Loucy (cell line): ENCODE measurements around the gene GATA5.

Experiments used
- H2AFZ ChIP-seq: fragments of 200-600 bp; sonication (generic); 2 replicates; pipeline ENCODE4 v1.6.0; 2016; ENCODE audit warnings: antibody characterized with exemption, mild to moderate bottlenecking, low read length, moderate library complexity
- H3F3A ChIP-seq: fragments of 200-600 bp; 2 replicates; pipeline ENCODE4 v1.6.0; 2016; ENCODE audit warnings: antibody characterized with exemption, low read depth, mild to moderate bottlenecking
- H3K27me3 ChIP-seq: fragments of 200-600 bp; sonication (generic); 2 replicates; pipeline ENCODE4 v1.6.1; 2014; ENCODE audit warnings: low read length, mild to moderate bottlenecking; ENCODE audit not compliant: insufficient read depth, poor library complexity, severe bottlenecking
- H3K36me3 ChIP-seq: fragments of 200-600 bp; sonication (generic); 2 replicates; pipeline ENCODE4 v1.6.1; 2016; ENCODE audit warnings: low read length; ENCODE audit not compliant: insufficient read depth
- H3K4me1 ChIP-seq: fragments of 200-600 bp; sonication (generic); 2 replicates; pipeline ENCODE4 v1.5.1; 2014; ENCODE audit warnings: low read length, mild to moderate bottlenecking; ENCODE audit not compliant: insufficient read depth, poor library complexity, severe bottlenecking
- H3K4me2 ChIP-seq: fragments of 200-600 bp; sonication (generic); 2 replicates; pipeline ENCODE4 v1.6.0; 2014; ENCODE audit warnings: antibody characterized with exemption, low read length, low read depth, mild to moderate bottlenecking; ENCODE audit not compliant: poor library complexity, severe bottlenecking
- H3K4me3 ChIP-seq: fragments of 200-600 bp; sonication (generic); 2 replicates; pipeline ENCODE4 v1.5.1; 2014; ENCODE audit warnings: low read length, mild to moderate bottlenecking, mixed read lengths; ENCODE audit not compliant: poor library complexity, severe bottlenecking
- H3K79me2 ChIP-seq: fragments of 200-600 bp; sonication (generic); 2 replicates; pipeline ENCODE4 v1.6.1; 2014; ENCODE audit warnings: low read length; ENCODE audit not compliant: insufficient read depth
- H3K9ac ChIP-seq: fragments of 200-600 bp; sonication (generic); 2 replicates; pipeline ENCODE4 v1.6.0; 2014; ENCODE audit warnings: mild to moderate bottlenecking, low read depth, low read length, moderate library complexity; ENCODE audit not compliant: poor library complexity, severe bottlenecking
- H3K9me2 ChIP-seq: fragments of 200-600 bp; sonication (generic); replicated peaks from 2 replicates; pipeline ENCODE4 v1.6.1; 2016; ENCODE audit warnings: low read depth, low read length, mixed read lengths
- H3K9me3 ChIP-seq: fragments of 200-600 bp; sonication (generic); 2 replicates; pipeline ENCODE4 v1.6.1; 2014; ENCODE audit warnings: mild to moderate bottlenecking, antibody characterized with exemption, low read length, low read depth; ENCODE audit not compliant: insufficient read depth
- H4K20me1 ChIP-seq: fragments of 200-600 bp; sonication (generic); 2 replicates; pipeline ENCODE4 v1.6.0; 2014; ENCODE audit warnings: antibody characterized with exemption, low read length, mild to moderate bottlenecking; ENCODE audit not compliant: insufficient read depth, poor library complexity, severe bottlenecking
- EZH2phosphoT487 ChIP-seq: fragments of 200-600 bp; IDR thresholded peaks from 2 replicates; pipeline ENCODE4 v1.6.1; 2018; ENCODE audit warnings: antibody characterized with exemption, mild to moderate bottlenecking, moderate library complexity, borderline replicate concordance
- TF ChIP-seq, protein P1 (sequence below): fragments of 200-600 bp; sonication (generic); conservative IDR thresholded peaks from 2 replicates; pipeline ENCODE4 v1.5.1; 2014; ENCODE audit warnings: mild to moderate bottlenecking, antibody characterized with exemption, low read length

Gene GATA5

GRCh38 chr20:62508641-62509051 lies 32.9 kb upstream of the GATA5 start:
- Histone ChIP-seq H4K20me1 (no peaks in the 10 kb centered on the region), H2AFZ (no peak overlapping the region), H3K9ac (no peak overlapping the region), H3K4me2 (no peak overlapping the region), H3K79me2 (no peaks in the 10 kb centered on the region), H3K9me3 (no peaks in the 10 kb centered on the region), H3F3A (no peaks in the 10 kb centered on the region), H3K4me3 (no peak overlapping the region), H3K9me2 (no peaks in the 10 kb centered on the region), H3K27me3 (no peaks in the 10 kb centered on the region), H3K4me1 (peaks cover 10% of the 10 kb centered on the region), H3K36me3 (no peaks in the 10 kb centered on the region)
- TF ChIP-seq, protein P1, sequence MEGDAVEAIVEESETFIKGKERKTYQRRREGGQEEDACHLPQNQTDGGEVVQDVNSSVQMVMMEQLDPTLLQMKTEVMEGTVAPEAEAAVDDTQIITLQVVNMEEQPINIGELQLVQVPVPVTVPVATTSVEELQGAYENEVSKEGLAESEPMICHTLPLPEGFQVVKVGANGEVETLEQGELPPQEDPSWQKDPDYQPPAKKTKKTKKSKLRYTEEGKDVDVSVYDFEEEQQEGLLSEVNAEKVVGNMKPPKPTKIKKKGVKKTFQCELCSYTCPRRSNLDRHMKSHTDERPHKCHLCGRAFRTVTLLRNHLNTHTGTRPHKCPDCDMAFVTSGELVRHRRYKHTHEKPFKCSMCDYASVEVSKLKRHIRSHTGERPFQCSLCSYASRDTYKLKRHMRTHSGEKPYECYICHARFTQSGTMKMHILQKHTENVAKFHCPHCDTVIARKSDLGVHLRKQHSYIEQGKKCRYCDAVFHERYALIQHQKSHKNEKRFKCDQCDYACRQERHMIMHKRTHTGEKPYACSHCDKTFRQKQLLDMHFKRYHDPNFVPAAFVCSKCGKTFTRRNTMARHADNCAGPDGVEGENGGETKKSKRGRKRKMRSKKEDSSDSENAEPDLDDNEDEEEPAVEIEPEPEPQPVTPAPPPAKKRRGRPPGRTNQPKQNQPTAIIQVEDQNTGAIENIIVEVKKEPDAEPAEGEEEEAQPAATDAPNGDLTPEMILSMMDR: no peak
- no peak for TF ChIP-seq EZH2phosphoT487

- no peaks in the 10 kb centered on the region for H4K20me1 ChIP-seq
- H3K9me2 ChIP-seq: no peaks in the 10 kb centered on the region
- H3K36me3 ChIP-seq: no peaks in the 10 kb centered on the region
- peaks cover 9% of the 10 kb centered on the region for H3K4me1 ChIP-seq
- no peak overlapping the region for H3K9ac ChIP-seq
- TF ChIP-seq, protein P1: no peak
- TF ChIP-seq EZH2phosphoT487: no peak
- no peaks in the 10 kb centered on the region for H3K27me3 ChIP-seq
- H3K4me3 ChIP-seq: no peak overlapping the region
- H3F3A ChIP-seq: no peaks in the 10 kb centered on the region
- H3K4me2 ChIP-seq: no peak overlapping the region
- no peak overlapping the region for H2AFZ ChIP-seq
- H3K79me2 ChIP-seq: no peaks in the 10 kb centered on the region
- no peaks in the 10 kb centered on the region for H3K9me3 ChIP-seq
These were observed 32.3 kb upstream of the GATA5 start for GRCh38 chr20:62507991-62508640.

DNA sequence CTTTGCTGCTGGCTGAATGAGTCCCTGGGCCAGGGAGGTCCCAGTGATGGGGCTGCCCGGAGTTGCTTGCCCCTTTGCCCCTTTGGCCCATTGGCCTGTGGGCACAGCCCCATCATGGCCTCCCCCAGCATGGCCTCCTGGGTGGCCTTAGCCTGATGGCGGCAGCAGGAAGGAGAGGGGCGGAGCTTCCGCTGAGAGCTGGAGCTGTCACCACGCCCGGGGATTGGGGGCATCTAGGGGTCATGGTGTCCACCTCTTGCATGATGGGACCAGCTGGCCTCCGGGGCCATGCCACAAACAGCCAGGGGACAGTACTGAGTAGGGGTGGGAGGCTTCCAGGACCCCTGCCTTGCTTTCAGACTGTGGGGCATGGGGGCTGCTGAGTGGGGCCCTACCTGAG lies 31.5 kb upstream of the GATA5 start:
- Histone ChIP-seq H3K4me2 (no peak overlapping the region), H3K4me1 (peaks cover under 1% of the 10 kb centered on the region)

More for the DNA sequence above, 31.5 kb upstream of the GATA5 start:
- H3K4me3 ChIP-seq: no peak overlapping the region
- H2AFZ ChIP-seq: no peak overlapping the region
- no peaks in the 10 kb centered on the region for H3K79me2 ChIP-seq
- H4K20me1 ChIP-seq: no peaks in the 10 kb centered on the region
- no peak for TF ChIP-seq EZH2phosphoT487
- TF ChIP-seq, protein P1: no peak
- H3F3A ChIP-seq: no peaks in the 10 kb centered on the region
- no peaks in the 10 kb centered on the region for H3K27me3 ChIP-seq
- no peaks in the 10 kb centered on the region for H3K9me2 ChIP-seq
- H3K9ac ChIP-seq: no peak overlapping the region
- H3K36me3 ChIP-seq: no peaks in the 10 kb centered on the region
- H3K9me3 ChIP-seq: no peaks in the 10 kb centered on the region
